Measurements from ENCODE around the gene FZD1. TPM values are rescaled to one million over a fixed set of nuclear protein-coding genes. Genes with fewer than 3 reads are reported as not detected.

The FZD1 gene
- total RNA-seq, 1 experiment from 2014 or later, result 1.5 TPM

GRCh38 chr7:91263384-91264045 is 718 bp upstream of the FZD1 start:
- Histone ChIP-seq H3K4me3 (ENCODE audit: low read depth, low read length) (peak overlapping the region; percentile 61), H3K36me3 (ENCODE audit: control insufficient read depth, insufficient read depth, low read length) (no peaks in the 10 kb centered on the region), H3K9me3 (no peaks in the 10 kb centered on the region), H3K4me1 (peaks cover 4% of the 10 kb centered on the region), H3K27me3 (replicated peaks; ENCODE audit: control insufficient read depth, insufficient read depth, low read length) (0 out of 2 replicates have a peak, but pooled peaks cover 1% of the 10 kb centered on the region)
- H3K9me3 Mint-ChIP-seq (ENCODE audit: unreplicated experiment), result no peaks in the 10 kb centered on the region
- peaks cover 12% of the 10 kb centered on the region for H3K27me3 Mint-ChIP-seq (ENCODE audit: insufficient read depth, unreplicated experiment)
- intact Hi-C loops (cut with micrococcal nuclease; ENCODE audit: unreplicated experiment), result loop anchor here (2.0 kb wide), 1 partner anchor 175 kb away; no protein-coding TSS in a partner anchor
- ChIA-PET CTCF (no interaction called here), POLR2A (no interaction called here)
- no peaks in the 10 kb centered on the region for H3K36me3 Mint-ChIP-seq (ENCODE audit: insufficient read depth, unreplicated experiment)
- TF ChIP-seq CTCF (IDR thresholded peaks at IDR 0.05; ENCODE audit: insufficient read depth in 1 of 2, low read depth in 1 of 2, low read length in 1 of 2, severe bottlenecking in 1 of 2, unreplicated experiment in 1 of 2), result no peak
- no peak overlapping the region for H3K27ac Mint-ChIP-seq (ENCODE audit: unreplicated experiment)
- H3K4me1 Mint-ChIP-seq (ENCODE audit: low read depth, unreplicated experiment), result no peaks in the 10 kb centered on the region
- BruUV-seq (replicated peaks), result no TSS peak
- H3K4me3 Mint-ChIP-seq (ENCODE audit: unreplicated experiment), result peak overlapping the region; percentile 89
- DNase-seq, result peak in 1 of 2 experiments; percentile 29

DNA sequence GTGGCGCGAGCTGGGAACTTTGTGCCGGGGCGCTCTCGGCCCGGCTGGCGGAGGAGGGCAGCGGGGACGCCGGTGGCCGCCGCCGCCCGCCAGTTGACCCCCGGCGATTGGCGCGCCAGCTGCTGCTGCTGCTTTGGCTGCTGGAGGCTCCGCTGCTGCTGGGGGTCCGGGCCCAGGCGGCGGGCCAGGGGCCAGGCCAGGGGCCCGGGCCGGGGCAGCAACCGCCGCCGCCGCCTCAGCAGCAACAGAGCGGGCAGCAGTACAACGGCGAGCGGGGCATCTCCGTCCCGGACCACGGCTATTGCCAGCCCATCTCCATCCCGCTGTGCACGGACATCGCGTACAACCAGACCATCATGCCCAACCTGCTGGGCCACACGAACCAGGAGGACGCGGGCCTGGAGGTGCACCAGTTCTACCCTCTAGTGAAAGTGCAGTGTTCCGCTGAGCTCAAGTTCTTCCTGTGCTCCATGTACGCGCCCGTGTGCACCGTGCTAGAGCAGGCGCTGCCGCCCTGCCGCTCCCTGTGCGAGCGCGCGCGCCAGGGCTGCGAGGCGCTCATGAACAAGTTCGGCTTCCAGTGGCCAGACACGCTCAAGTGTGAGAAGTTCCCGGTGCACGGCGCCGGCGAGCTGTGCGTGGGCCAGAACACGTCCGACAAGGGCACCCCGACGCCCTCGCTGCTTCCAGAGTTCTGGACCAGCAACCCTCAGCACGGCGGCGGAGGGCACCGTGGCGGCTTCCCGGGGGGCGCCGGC is 870 bp downstream of the FZD1 start:
- peak overlapping the region; percentile 89 for H3K4me3 Mint-ChIP-seq (ENCODE audit: unreplicated experiment)
- ChIA-PET POLR2A (no interaction called here), CTCF (no interaction called here)
- H3K27me3 ChIP-seq (replicated peaks; ENCODE audit: control insufficient read depth, insufficient read depth, low read length), result 0 out of 2 replicates have a peak, but pooled peaks cover 1% of the 10 kb centered on the region
- H3K4me1 ChIP-seq, result peaks cover 4% of the 10 kb centered on the region
- no peak for TF ChIP-seq CTCF (IDR thresholded peaks at IDR 0.05; ENCODE audit: insufficient read depth in 1 of 2, low read depth in 1 of 2, low read length in 1 of 2, severe bottlenecking in 1 of 2, unreplicated experiment in 1 of 2)
- no peaks in the 10 kb centered on the region for H3K36me3 Mint-ChIP-seq (ENCODE audit: insufficient read depth, unreplicated experiment)
- H3K4me3 ChIP-seq (ENCODE audit: low read depth, low read length), result peak overlapping the region; percentile 61
- no TSS peak for BruUV-seq (replicated peaks)
- no peaks in the 10 kb centered on the region for H3K36me3 ChIP-seq (ENCODE audit: control insufficient read depth, insufficient read depth, low read length)
- no peak overlapping the region for H3K27ac Mint-ChIP-seq (ENCODE audit: unreplicated experiment)
- no peaks in the 10 kb centered on the region for H3K4me1 Mint-ChIP-seq (ENCODE audit: low read depth, unreplicated experiment)
- H3K9me3 ChIP-seq, result 0 out of 2 replicates have a peak, but pooled peaks cover 2% of the 10 kb centered on the region
- peaks cover 12% of the 10 kb centered on the region for H3K27me3 Mint-ChIP-seq (ENCODE audit: insufficient read depth, unreplicated experiment)
- H3K9me3 Mint-ChIP-seq (ENCODE audit: unreplicated experiment), result no peaks in the 10 kb centered on the region
- intact Hi-C loops (cut with micrococcal nuclease; ENCODE audit: unreplicated experiment), result loop anchor here (2.0 kb wide), 1 partner anchor 176 kb away; no protein-coding TSS in a partner anchor
- DNase-seq, result peak in 1 of 2 experiments; percentile 30

GRCh38 chr7:91265693-91266066 is 1.4 kb downstream of the FZD1 start:
- BruUV-seq (replicated peaks), result no TSS peak
- no peaks in the 10 kb centered on the region for H3K4me1 Mint-ChIP-seq (ENCODE audit: low read depth, unreplicated experiment)
- peaks cover 4% of the 10 kb centered on the region for H3K4me1 ChIP-seq
- no peaks in the 10 kb centered on the region for H3K9me3 Mint-ChIP-seq (ENCODE audit: unreplicated experiment)
- intact Hi-C loops (cut with micrococcal nuclease; ENCODE audit: unreplicated experiment), result loop anchor here (2.0 kb wide), 1 partner anchor 177 kb away; no protein-coding TSS in a partner anchor
- H3K9me3 ChIP-seq, result 0 out of 2 replicates have a peak, but pooled peaks cover 2% of the 10 kb centered on the region
- no peak overlapping the region for H3K27ac Mint-ChIP-seq (ENCODE audit: unreplicated experiment)
- no peak for DNase-seq
- peak overlapping the region; percentile 89 for H3K4me3 Mint-ChIP-seq (ENCODE audit: unreplicated experiment)
- no peaks in the 10 kb centered on the region for H3K36me3 ChIP-seq (ENCODE audit: control insufficient read depth, insufficient read depth, low read length)
- H3K36me3 Mint-ChIP-seq (ENCODE audit: insufficient read depth, unreplicated experiment), result no peaks in the 10 kb centered on the region
- CTCF ChIA-PET, result no interaction called here
- no peak overlapping the region for H3K4me3 ChIP-seq (ENCODE audit: low read depth, low read length)
- peaks cover 12% of the 10 kb centered on the region for H3K27me3 Mint-ChIP-seq (ENCODE audit: insufficient read depth, unreplicated experiment)
- TF ChIP-seq CTCF (IDR thresholded peaks at IDR 0.05; ENCODE audit: insufficient read depth in 1 of 2, low read depth in 1 of 2, low read length in 1 of 2, severe bottlenecking in 1 of 2, unreplicated experiment in 1 of 2), result no peak
- H3K27me3 ChIP-seq (replicated peaks; ENCODE audit: control insufficient read depth, insufficient read depth, low read length), result 0 out of 2 replicates have a peak, but pooled peaks cover 1% of the 10 kb centered on the region
- POLR2A ChIA-PET, result no interaction called here

All from Caco-2 (cell line).